PC-3 (cell line): Measurements from ENCODE around the gene ZHX3. TPM values are rescaled to one million over a fixed set of nuclear protein-coding genes. Genes with fewer than 3 reads are reported as not detected.
A peak's percentile ranks its signal among the peaks of the same experiment; 100 is the strongest.

Source experiments
- ATAC-seq: fragments of 200-7000 bp; cut with Tn5 transposase; 2 replicates; pipeline ENCODE4 v1.9.1; 2020; ENCODE audit warnings: mild to moderate bottlenecking, moderate library complexity
- BruUV-seq: library from RNA; stranded (reverse); fragments of 400-500 nt; replicated peaks from 2 replicates; lab custom pipeline; 2021; lab: Mats Ljungman, UMichigan
- CTCF ChIA-PET: fragments of 300-600 bp; sonication (Branson Sonifier 250); formaldehyde crosslinking; loops from one replicate; lab custom pipeline; 2022; ENCODE audit warnings: antibody characterized with exemption; lab: Charles Lee
- POLR2A ChIA-PET: fragments of 300-600 bp; sonication (Branson Sonifier 250); formaldehyde crosslinking; loops from one replicate; lab custom pipeline; 2022; ENCODE audit warnings: antibody characterized with exemption; ENCODE audit not compliant: unreplicated experiment; lab: Charles Lee
- DNase-seq: peaks from one replicate; pipeline ENCODE4 v3.0.0-alpha.2; 2015
- H2AFZ ChIP-seq: fragments of 300-600 bp; sonication (generic); 2 replicates; pipeline ENCODE4 v1.6.0; 2016; ENCODE audit warnings: antibody characterized with exemption, low read length
- H3F3A ChIP-seq: fragments of 300-600 bp; sonication (generic); one replicate; pipeline ENCODE4 v1.6.0; 2017; ENCODE audit warnings: antibody characterized with exemption, low read length, control low read depth, mild to moderate bottlenecking; ENCODE audit not compliant: unreplicated experiment
- H3K27ac ChIP-seq: fragments of 300-600 bp; sonication (generic); 2 replicates; pipeline ENCODE4 v1.5.1; 2016; ENCODE audit warnings: mild to moderate bottlenecking, low read length
- H3K27me3 ChIP-seq: fragments of 300-600 bp; sonication (generic); 2 replicates; pipeline ENCODE4 v1.6.1; 2016; ENCODE audit warnings: low read length, mixed read lengths
- H3K36me3 ChIP-seq: fragments of 300-600 bp; sonication (generic); 2 replicates; pipeline ENCODE4 v1.6.1; 2016; ENCODE audit warnings: low read depth, mixed run types, low read length, mixed read lengths
- H3K4me1 ChIP-seq: fragments of 300-600 bp; sonication (generic); 2 replicates; pipeline ENCODE4 v1.5.1; 2016; ENCODE audit warnings: low read length; ENCODE audit not compliant: insufficient read depth
- H3K4me2 ChIP-seq: fragments of 300-600 bp; sonication (generic); 2 replicates; pipeline ENCODE4 v1.6.0; 2016; ENCODE audit warnings: low read length
- H3K4me3 ChIP-seq: fragments of 300-600 bp; sonication (generic); 2 replicates; pipeline ENCODE4 v1.5.1; 2016; ENCODE audit warnings: mild to moderate bottlenecking, low read length, mixed read lengths
- H3K79me2 ChIP-seq: fragments of 300-600 bp; sonication (generic); 2 replicates; pipeline ENCODE4 v1.6.1; 2017; ENCODE audit warnings: low read length, mixed read lengths
- H3K9ac ChIP-seq: fragments of 300-600 bp; sonication (generic); 2 replicates; pipeline ENCODE4 v1.6.0; 2016; ENCODE audit warnings: mild to moderate bottlenecking, low read length
- H3K9me2 ChIP-seq: fragments of 300-600 bp; sonication (generic); replicated peaks from 2 replicates; pipeline ENCODE4 v1.6.1; 2016; ENCODE audit warnings: mixed run types, low read length, mixed read lengths
- H3K9me3 ChIP-seq: fragments of 300-600 bp; sonication (generic); 2 replicates; pipeline ENCODE4 v1.6.1; 2016; ENCODE audit warnings: low read length, mixed read lengths
- H4K20me1 ChIP-seq: fragments of 300-600 bp; sonication (generic); 2 replicates; pipeline ENCODE4 v1.6.1; 2016; ENCODE audit warnings: low read length, mixed read lengths
- CTCF ChIP-seq: fragments of 300-600 bp; sonication (generic); conservative IDR thresholded peaks from 2 replicates; pipeline ENCODE4 v1.5.1; 2017; ENCODE audit warnings: antibody characterized with exemption, low read depth, mild to moderate bottlenecking, low read length
- EZH2 ChIP-seq: fragments of 300-600 bp; sonication (generic); IDR thresholded peaks from one replicate; pipeline ENCODE4 v1.6.1; 2017; ENCODE audit warnings: antibody characterized with exemption, mild to moderate bottlenecking, low read length; ENCODE audit not compliant: unreplicated experiment
- EZH2phosphoT487 ChIP-seq: fragments of 300-600 bp; sonication (generic); IDR thresholded peaks from 2 replicates; pipeline ENCODE4 v1.6.1; 2018; ENCODE audit warnings: mild to moderate bottlenecking, antibody characterized with exemption, low read length, borderline replicate concordance
- intact Hi-C: fragments of 100-400 bp; cut with micrococcal nuclease; formaldehyde crosslinking; loops from 2 replicates; pipeline ENCODE4 v1.9.0; 2023
- total RNA-seq: library from RNA; depleted of rRNA; stranded (reverse); fragments of >200 nt; gene quantifications from 2 replicates; pipeline ENCODE4 v1.2.3, GENCODE V29; 2014

The ZHX3 gene
- total RNA-seq, 1 experiment from 2014 or later = 14.0 TPM

- no peaks in the 10 kb centered on the region for H3K27me3 ChIP-seq
- H3K4me2 ChIP-seq = no peak overlapping the region
- H3K4me1 ChIP-seq = peaks cover 10% of the 10 kb centered on the region; the same call in 1 of the 2 replicates
- H4K20me1 ChIP-seq = no peaks in the 10 kb centered on the region
- ChIA-PET POLR2A (no interaction called here), CTCF (interaction anchor here (0.9 kb wide), 1 partner anchor 74 kb away, joined by 3 read pairs; no protein-coding TSS in a partner anchor)
- no peaks in the 10 kb centered on the region for H3K36me3 ChIP-seq
- H3K4me3 ChIP-seq = no peak overlapping the region
- BruUV-seq = no TSS peak
- intact Hi-C loops = no loop called here
- H3K9me3 ChIP-seq = no peaks in the 10 kb centered on the region
- no peak overlapping the region for H3K9ac ChIP-seq
- peaks cover 41% of the 10 kb centered on the region for H3K79me2 ChIP-seq
- no peak for TF ChIP-seq EZH2phosphoT487
- no peak for TF ChIP-seq EZH2
- TF ChIP-seq CTCF = no peak
- H3K27ac ChIP-seq = no peak overlapping the region
- DNase-seq (no peak), ATAC-seq (no peak)
- H2AFZ ChIP-seq = no peak overlapping the region
- no peaks in the 10 kb centered on the region for H3K9me2 ChIP-seq
- H3F3A ChIP-seq = no peaks in the 10 kb centered on the region
Observed at GRCh38 chr20:41306061-41306727, 11.3 kb downstream of the ZHX3 start.

GRCh38 chr20:41304424-41305079 is 13.0 kb downstream of the ZHX3 start:
- Histone ChIP-seq H3K9ac (no peak overlapping the region), H3K4me3 (no peak overlapping the region), H3K4me2 (no peak overlapping the region), H2AFZ (no peak overlapping the region), H4K20me1 (no peaks in the 10 kb centered on the region), H3K9me2 (no peaks in the 10 kb centered on the region), H3F3A (no peaks in the 10 kb centered on the region), H3K79me2 (peaks cover 35% of the 10 kb centered on the region), H3K27ac (no peak overlapping the region), H3K36me3 (no peaks in the 10 kb centered on the region), H3K9me3 (no peaks in the 10 kb centered on the region), H3K27me3 (no peaks in the 10 kb centered on the region), H3K4me1 (peaks cover 4% of the 10 kb centered on the region; the same call in 1 of the 2 replicates)
- DNase-seq (peak; percentile 39), ATAC-seq (no peak; the same call in 1 of the 2 replicates)
- POLR2A ChIA-PET = no interaction called here
- CTCF ChIA-PET = no interaction called here
- TF ChIP-seq EZH2phosphoT487 = no peak
- no TSS peak for BruUV-seq
- intact Hi-C loops = no loop called here

- no TSS peak for BruUV-seq
- Histone ChIP-seq H4K20me1 (no peaks in the 10 kb centered on the region), H3K4me3 (no peak overlapping the region), H3K9me3 (no peaks in the 10 kb centered on the region), H3K4me1 (peaks cover 4% of the 10 kb centered on the region; the same call in 1 of the 2 replicates), H3K9me2 (no peaks in the 10 kb centered on the region), H3K36me3 (no peaks in the 10 kb centered on the region), H2AFZ (no peak overlapping the region), H3F3A (no peaks in the 10 kb centered on the region), H3K27me3 (no peaks in the 10 kb centered on the region), H3K4me2 (no peak overlapping the region), H3K9ac (no peak overlapping the region), H3K79me2 (peaks cover 35% of the 10 kb centered on the region), H3K27ac (no peak overlapping the region)
- TF ChIP-seq CTCF = no peak
- TF ChIP-seq EZH2 = no peak
- TF ChIP-seq EZH2phosphoT487 = no peak
- CTCF ChIA-PET = no interaction called here
- ATAC-seq (no peak), DNase-seq (no peak)
- intact Hi-C loops = no loop called here
- POLR2A ChIA-PET = no interaction called here
Observed at GRCh38 chr20:41304002-41304401, 13.5 kb downstream of the ZHX3 start.
